ENCODE measurements around the gene SMARCD2.
"Not testable (repeated sequence)": the region's sequence is repeated elsewhere in the genome, so short reads cannot be mapped to it uniquely, and the experiment has no call there.

SMARCD2 gene

DNA sequence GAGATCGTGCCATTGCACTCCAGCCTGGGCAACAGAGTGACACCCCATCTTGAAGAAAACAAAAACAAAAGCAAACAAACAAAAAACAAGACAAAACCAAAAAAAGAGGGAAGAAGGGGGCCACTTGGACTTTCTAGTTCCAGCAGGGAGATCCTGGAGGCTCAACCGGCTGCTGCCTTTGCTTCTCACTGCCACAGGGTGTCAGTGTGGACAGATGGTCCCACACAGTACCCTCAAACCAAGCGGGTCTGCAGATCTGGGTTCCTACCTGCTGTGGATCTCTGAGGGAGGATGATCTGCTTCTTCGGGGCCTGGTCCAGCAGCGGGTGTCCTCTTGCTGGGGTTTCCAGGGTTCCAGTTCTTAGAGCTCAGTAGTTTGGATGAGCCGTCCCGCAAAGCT is 24.1 kb upstream of the SMARCD2 start:
- TF ChIP-seq, protein P1, sequence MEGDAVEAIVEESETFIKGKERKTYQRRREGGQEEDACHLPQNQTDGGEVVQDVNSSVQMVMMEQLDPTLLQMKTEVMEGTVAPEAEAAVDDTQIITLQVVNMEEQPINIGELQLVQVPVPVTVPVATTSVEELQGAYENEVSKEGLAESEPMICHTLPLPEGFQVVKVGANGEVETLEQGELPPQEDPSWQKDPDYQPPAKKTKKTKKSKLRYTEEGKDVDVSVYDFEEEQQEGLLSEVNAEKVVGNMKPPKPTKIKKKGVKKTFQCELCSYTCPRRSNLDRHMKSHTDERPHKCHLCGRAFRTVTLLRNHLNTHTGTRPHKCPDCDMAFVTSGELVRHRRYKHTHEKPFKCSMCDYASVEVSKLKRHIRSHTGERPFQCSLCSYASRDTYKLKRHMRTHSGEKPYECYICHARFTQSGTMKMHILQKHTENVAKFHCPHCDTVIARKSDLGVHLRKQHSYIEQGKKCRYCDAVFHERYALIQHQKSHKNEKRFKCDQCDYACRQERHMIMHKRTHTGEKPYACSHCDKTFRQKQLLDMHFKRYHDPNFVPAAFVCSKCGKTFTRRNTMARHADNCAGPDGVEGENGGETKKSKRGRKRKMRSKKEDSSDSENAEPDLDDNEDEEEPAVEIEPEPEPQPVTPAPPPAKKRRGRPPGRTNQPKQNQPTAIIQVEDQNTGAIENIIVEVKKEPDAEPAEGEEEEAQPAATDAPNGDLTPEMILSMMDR (IDR thresholded peaks at IDR 0.05; ENCODE audit: low read depth, low read length, missing control alignments), result peak; percentile 38
- H3K27me3 ChIP-seq (replicated peaks); H3K27ac ChIP-seq; H3K4me3 ChIP-seq (ENCODE audit: low read depth, low read length); DNase-seq; in situ Hi-C loops (cut with HindIII; ENCODE audit: low pct_ligation_motif_present, low sequenced_read_pairs); H3K36me3 ChIP-seq (replicated peaks): not testable (repeated sequence)

DNA sequence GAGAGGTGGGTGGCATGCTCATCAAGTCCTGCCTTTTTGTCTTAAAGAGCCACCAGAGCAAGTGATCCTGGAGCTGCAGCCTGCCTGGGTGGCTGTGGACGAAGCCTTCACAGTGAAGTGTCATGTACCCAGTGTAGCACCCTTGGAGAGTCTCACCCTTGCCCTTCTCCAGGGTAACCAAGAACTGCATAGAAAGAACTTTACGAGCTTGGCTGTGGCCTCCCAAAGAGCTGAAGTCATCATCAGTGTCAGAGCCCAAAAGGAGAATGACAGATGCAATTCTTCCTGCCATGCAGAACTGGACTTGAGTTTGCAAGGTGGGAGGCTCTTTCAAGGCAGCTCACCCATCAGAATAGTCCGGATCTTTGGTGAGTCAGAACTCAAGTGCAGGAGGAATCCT is 16.8 kb upstream of the SMARCD2 start:
- Histone ChIP-seq H3K36me3 (replicated peaks) (no peaks in the 10 kb centered on the region), H3K27me3 (replicated peaks) (no peaks in the 10 kb centered on the region), H3K4me3 (ENCODE audit: low read depth, low read length) (no peak overlapping the region), H3K27ac (no peak overlapping the region)
- no peak for DNase-seq
- TF ChIP-seq, protein P1 (IDR thresholded peaks at IDR 0.05; ENCODE audit: low read depth, low read length, missing control alignments), result no peak
- in situ Hi-C loops (cut with HindIII; ENCODE audit: low pct_ligation_motif_present, low sequenced_read_pairs), result no loop called here

DNA sequence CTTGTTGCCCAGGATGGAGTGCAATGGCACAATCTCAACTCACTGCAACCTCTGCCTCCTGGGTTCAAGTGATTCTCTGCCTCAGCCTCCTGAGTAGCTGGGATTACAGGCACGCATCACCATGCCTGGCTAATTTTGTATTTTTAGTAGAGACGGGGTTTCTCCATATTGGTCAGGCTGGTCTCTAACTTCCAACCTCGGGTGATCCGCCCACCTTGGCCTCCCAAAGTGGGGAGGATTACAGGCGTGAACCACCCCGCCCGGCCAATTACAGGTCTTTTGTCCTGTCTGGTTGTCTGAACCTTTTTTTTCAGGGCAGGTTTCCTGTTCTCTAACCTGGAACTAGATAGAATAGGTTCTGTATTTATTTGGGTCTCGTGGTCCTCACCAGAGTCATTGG is 13.9 kb upstream of the SMARCD2 start:
- in situ Hi-C loops (cut with HindIII; ENCODE audit: low pct_ligation_motif_present, low sequenced_read_pairs); H3K36me3 ChIP-seq (replicated peaks); H3K4me3 ChIP-seq (ENCODE audit: low read depth, low read length); H3K27me3 ChIP-seq (replicated peaks); H3K27ac ChIP-seq; DNase-seq: not testable (repeated sequence)

DNA sequence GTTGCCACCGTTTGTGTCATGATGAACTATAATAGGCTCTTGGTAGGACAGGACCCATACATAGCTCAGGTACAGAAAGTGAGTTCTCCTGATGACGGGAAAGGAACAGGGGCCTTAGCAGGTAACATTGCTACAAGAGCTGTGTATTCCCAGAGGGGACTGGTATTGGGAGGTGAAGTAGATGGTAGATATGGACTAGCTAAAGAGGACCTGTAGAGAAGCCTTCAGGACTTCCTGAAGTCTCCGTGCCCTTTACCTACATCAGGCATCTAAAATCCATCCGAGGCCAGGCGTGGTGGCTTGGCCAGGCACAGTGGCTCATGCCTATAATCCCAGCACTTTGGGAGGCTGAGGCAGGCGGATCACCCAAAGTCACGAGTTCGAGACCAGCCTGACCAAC is 12.7 kb upstream of the SMARCD2 start:
- DNase-seq, result no peak
- in situ Hi-C loops (cut with HindIII; ENCODE audit: low pct_ligation_motif_present, low sequenced_read_pairs), result no loop called here
- TF ChIP-seq, protein P1 (IDR thresholded peaks at IDR 0.05; ENCODE audit: low read depth, low read length, missing control alignments), result no peak
- no peak overlapping the region for H3K4me3 ChIP-seq (ENCODE audit: low read depth, low read length)
- H3K27ac ChIP-seq, result no peak overlapping the region
- no peaks in the 10 kb centered on the region for H3K27me3 ChIP-seq (replicated peaks)
- H3K36me3 ChIP-seq (replicated peaks), result no peaks in the 10 kb centered on the region

DNA sequence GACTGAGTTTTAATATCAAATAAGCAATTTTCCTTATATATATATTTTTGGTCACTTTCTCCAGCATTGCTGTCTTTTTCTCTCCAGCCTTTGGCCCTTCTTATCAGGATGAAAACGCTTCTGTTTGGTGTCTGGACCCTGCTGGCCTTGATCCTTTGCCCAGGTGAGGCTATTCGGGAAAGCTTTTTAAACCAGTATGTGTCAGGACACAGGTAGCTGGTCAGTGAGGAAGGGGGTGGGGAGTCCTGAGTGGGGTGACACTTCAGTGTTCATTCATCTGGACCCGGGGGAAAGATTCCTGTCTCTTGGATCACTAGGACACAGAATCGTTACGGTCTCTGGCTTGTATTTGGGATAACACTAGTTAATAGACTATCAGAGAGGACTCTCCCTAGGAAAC is 12.2 kb upstream of the SMARCD2 start:
- Histone ChIP-seq H3K36me3 (replicated peaks) (no peaks in the 10 kb centered on the region), H3K27me3 (replicated peaks) (no peaks in the 10 kb centered on the region), H3K27ac (no peak overlapping the region), H3K4me3 (ENCODE audit: low read depth, low read length) (no peak overlapping the region)
- TF ChIP-seq, protein P1 (IDR thresholded peaks at IDR 0.05; ENCODE audit: low read depth, low read length, missing control alignments), result no peak
- no peak for DNase-seq
- in situ Hi-C loops (cut with HindIII; ENCODE audit: low pct_ligation_motif_present, low sequenced_read_pairs), result no loop called here

DNA sequence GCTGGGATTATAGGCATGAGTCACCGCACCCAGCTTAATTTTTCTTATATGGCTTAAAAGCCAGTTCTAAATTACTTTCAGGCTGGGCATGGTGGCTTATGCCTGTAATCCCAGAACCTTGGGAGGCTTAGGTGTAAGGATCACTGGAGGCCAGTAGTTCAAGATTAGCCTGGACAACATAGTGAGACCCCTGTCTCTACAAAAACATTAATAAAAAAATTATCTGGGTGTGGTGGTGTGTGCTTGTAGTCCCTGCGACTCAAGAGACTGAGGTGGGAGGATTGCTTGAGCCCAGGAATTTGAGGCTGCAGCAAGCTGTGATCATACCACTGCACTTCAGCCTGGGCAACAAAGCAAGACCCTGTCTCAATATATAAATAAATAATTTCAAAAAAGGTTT is 10.8 kb upstream of the SMARCD2 start:
- TF ChIP-seq, protein P1 (IDR thresholded peaks at IDR 0.05; ENCODE audit: low read depth, low read length, missing control alignments), result no peak
- Histone ChIP-seq H3K4me3 (ENCODE audit: low read depth, low read length) (no peak overlapping the region), H3K27ac (no peak overlapping the region), H3K27me3 (replicated peaks) (no peaks in the 10 kb centered on the region), H3K36me3 (replicated peaks) (no peaks in the 10 kb centered on the region)
- no peak for DNase-seq
- in situ Hi-C loops (cut with HindIII; ENCODE audit: low pct_ligation_motif_present, low sequenced_read_pairs), result no loop called here
